ENCODE data around the gene SERPINE1. TPM values are rescaled to one million over a fixed set of nuclear protein-coding genes. Genes with fewer than 3 reads are reported as not detected.

The SERPINE1 gene
- polyA plus RNA-seq, 1 experiment: 356 TPM

GRCh38 chr7:101106386-101106785, 20.5 kb upstream of the SERPINE1 start:
- H3K27ac ChIP-seq (ENCODE audit: low read depth, low read length): no peak overlapping the region
- no peak overlapping the region for H3K4me3 ChIP-seq (ENCODE audit: low read depth, low read length)
- no peak for DNase-seq (ENCODE audit: low read depth, low spot score)
- CTCF ChIA-PET: interaction anchor here (1.0 kb wide), 1 partner anchor 38 kb away, joined by 3 read pairs; no protein-coding TSS in a partner anchor
- POLR2A ChIA-PET: no interaction called here
- TF ChIP-seq CTCF (IDR thresholded peaks at IDR 0.05; ENCODE audit: low read depth, low read length): no peak
- no peaks in the 10 kb centered on the region; the same call in 1 of the 2 replicates for H3K9me3 ChIP-seq (ENCODE audit: control insufficient read depth, insufficient read depth, low read length)
- no peaks in the 10 kb centered on the region for H3K27me3 ChIP-seq (ENCODE audit: control insufficient read depth, insufficient read depth, low read length)

- Histone ChIP-seq H3K27ac (ENCODE audit: low read depth, low read length) (no peak overlapping the region), H3K9me3 (ENCODE audit: control insufficient read depth, insufficient read depth, low read length) (no peaks in the 10 kb centered on the region; the same call in 1 of the 2 replicates)
- POLR2A ChIA-PET: interaction anchor here (0.7 kb wide), 1 partner anchor 109 kb away, joined by 3 read pairs; the partner anchor contains the start of gene ZNHIT1
Observed at GRCh38 chr7:101108330-101108857, 18.5 kb upstream of the SERPINE1 start.

GRCh38 chr7:101108961-101109360, 17.9 kb upstream of the SERPINE1 start:
- Histone ChIP-seq H3K4me3 (ENCODE audit: low read depth, low read length) (no peak overlapping the region), H3K27me3 (ENCODE audit: control insufficient read depth, insufficient read depth, low read length) (no peaks in the 10 kb centered on the region), H3K9me3 (ENCODE audit: control insufficient read depth, insufficient read depth, low read length) (no peaks in the 10 kb centered on the region; the same call in 1 of the 2 replicates), H3K27ac (ENCODE audit: low read depth, low read length) (no peak overlapping the region)
- ChIA-PET CTCF (interaction anchor here (0.5 to 1.3 kb wide), 3 partner anchors 35 to 172 kb away, joined by 4 to 9 read pairs (median 4); partner anchors contain the start of gene FIS1), POLR2A (no interaction called here)
- no peak for TF ChIP-seq CTCF (IDR thresholded peaks at IDR 0.05; ENCODE audit: low read depth, low read length)
- no peak for DNase-seq (ENCODE audit: low read depth, low spot score)

More at GRCh38 chr7:101108330-101108857, 18.5 kb upstream of the SERPINE1 start:
- DNase-seq (ENCODE audit: low read depth, low spot score): no peak
- no peak for TF ChIP-seq CTCF (IDR thresholded peaks at IDR 0.05; ENCODE audit: low read depth, low read length)
- H3K4me3 ChIP-seq (ENCODE audit: low read depth, low read length): no peak overlapping the region
- no peaks in the 10 kb centered on the region for H3K27me3 ChIP-seq (ENCODE audit: control insufficient read depth, insufficient read depth, low read length)
- CTCF ChIA-PET: interaction anchor here (0.8 to 1.3 kb wide), 2 partner anchors 36 to 136 kb away, joined by 4 read pairs; partner anchors contain the start of gene FIS1

GRCh38 chr7:101109368-101109767, 17.5 kb upstream of the SERPINE1 start:
- no peak overlapping the region for H3K4me3 ChIP-seq (ENCODE audit: low read depth, low read length)
- CTCF ChIA-PET: interaction anchor here (0.5 to 1.3 kb wide), 2 partner anchors 35 to 172 kb away, joined by 4 to 9 read pairs; no protein-coding TSS in a partner anchor
- POLR2A ChIA-PET: no interaction called here
- no peaks in the 10 kb centered on the region for H3K27me3 ChIP-seq (ENCODE audit: control insufficient read depth, insufficient read depth, low read length)
- DNase-seq (ENCODE audit: low read depth, low spot score): no peak
- H3K9me3 ChIP-seq (ENCODE audit: control insufficient read depth, insufficient read depth, low read length): no peaks in the 10 kb centered on the region; the same call in 1 of the 2 replicates
- H3K27ac ChIP-seq (ENCODE audit: low read depth, low read length): no peak overlapping the region
- TF ChIP-seq CTCF (IDR thresholded peaks at IDR 0.05; ENCODE audit: low read depth, low read length): no peak

- Histone ChIP-seq H3K9me3 (ENCODE audit: control insufficient read depth, insufficient read depth, low read length) (no peaks in the 10 kb centered on the region; the same call in 1 of the 2 replicates), H3K27ac (ENCODE audit: low read depth, low read length) (no peak overlapping the region), H3K27me3 (ENCODE audit: control insufficient read depth, insufficient read depth, low read length) (no peaks in the 10 kb centered on the region), H3K4me3 (ENCODE audit: low read depth, low read length) (no peak overlapping the region)
- CTCF ChIA-PET: interaction anchor here (0.7 kb wide), 1 partner anchor 16 kb away, joined by 5 read pairs; no protein-coding TSS in a partner anchor
- DNase-seq (ENCODE audit: low read depth, low spot score): no peak
- POLR2A ChIA-PET: interaction anchor here (1.1 to 1.4 kb wide), 2 partner anchors 11 kb away, joined by 6 to 11 read pairs; no protein-coding TSS in a partner anchor
- TF ChIP-seq CTCF (IDR thresholded peaks at IDR 0.05; ENCODE audit: low read depth, low read length): no peak
Observed at GRCh38 chr7:101111261-101111660, 15.6 kb upstream of the SERPINE1 start.

Measured in AG04450 (cell line).